ENCODE data around the gene EMILIN1. TPM values are rescaled to one million over a fixed set of nuclear protein-coding genes. Genes with fewer than 3 reads are reported as not detected.

The EMILIN1 gene
- total RNA-seq, 1 donor from 2014 or later: 0.95 TPM

DNA sequence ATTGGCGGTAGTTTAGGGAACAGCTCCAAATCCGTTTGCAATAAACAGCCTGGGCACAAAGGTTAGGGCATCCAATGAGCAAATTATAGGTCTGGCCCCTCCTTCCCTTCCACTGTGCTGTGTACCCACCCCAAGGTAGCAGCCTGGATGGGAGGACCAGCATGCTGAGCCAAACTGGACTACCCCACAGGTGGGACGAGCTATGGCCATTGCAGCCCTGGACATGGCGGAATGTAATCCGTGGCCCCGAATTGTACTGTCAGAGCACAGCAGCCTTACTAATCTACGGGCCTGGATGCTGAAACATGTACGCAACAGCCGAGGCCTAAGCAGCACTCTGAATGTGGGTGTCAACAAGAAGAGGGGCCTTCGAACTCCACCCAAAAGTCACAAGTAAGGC, 20.2 kb upstream of the EMILIN1 start:
- Histone ChIP-seq H3K36me3 (ENCODE audit: insufficient read depth, low read length) (peaks cover 11% of the 10 kb centered on the region), H3K4me3 (ENCODE audit: insufficient read depth, low read depth, low read length) (no peak overlapping the region), H3K27me3 (ENCODE audit: insufficient read depth, low read length) (no peaks in the 10 kb centered on the region), H3K9ac (ENCODE audit: low read length) (no peak overlapping the region), H3K9me3 (ENCODE audit: insufficient read depth, low read depth, low read length) (no peaks in the 10 kb centered on the region), H3K27ac (ENCODE audit: low read depth, low read length) (no peak overlapping the region), H2AFZ (ENCODE audit: low read depth, low read length) (no peak overlapping the region), H4K20me1 (ENCODE audit: insufficient read depth, low read length) (peaks cover 18% of the 10 kb centered on the region), H3K79me2 (ENCODE audit: insufficient read depth, low read length) (no peaks in the 10 kb centered on the region), H3K4me2 (ENCODE audit: low read length) (no peak overlapping the region), H3K4me1 (ENCODE audit: insufficient read depth, low read length) (no peaks in the 10 kb centered on the region)
- DNase-seq (ENCODE audit: low read depth): no peak
- TF ChIP-seq, protein P1, sequence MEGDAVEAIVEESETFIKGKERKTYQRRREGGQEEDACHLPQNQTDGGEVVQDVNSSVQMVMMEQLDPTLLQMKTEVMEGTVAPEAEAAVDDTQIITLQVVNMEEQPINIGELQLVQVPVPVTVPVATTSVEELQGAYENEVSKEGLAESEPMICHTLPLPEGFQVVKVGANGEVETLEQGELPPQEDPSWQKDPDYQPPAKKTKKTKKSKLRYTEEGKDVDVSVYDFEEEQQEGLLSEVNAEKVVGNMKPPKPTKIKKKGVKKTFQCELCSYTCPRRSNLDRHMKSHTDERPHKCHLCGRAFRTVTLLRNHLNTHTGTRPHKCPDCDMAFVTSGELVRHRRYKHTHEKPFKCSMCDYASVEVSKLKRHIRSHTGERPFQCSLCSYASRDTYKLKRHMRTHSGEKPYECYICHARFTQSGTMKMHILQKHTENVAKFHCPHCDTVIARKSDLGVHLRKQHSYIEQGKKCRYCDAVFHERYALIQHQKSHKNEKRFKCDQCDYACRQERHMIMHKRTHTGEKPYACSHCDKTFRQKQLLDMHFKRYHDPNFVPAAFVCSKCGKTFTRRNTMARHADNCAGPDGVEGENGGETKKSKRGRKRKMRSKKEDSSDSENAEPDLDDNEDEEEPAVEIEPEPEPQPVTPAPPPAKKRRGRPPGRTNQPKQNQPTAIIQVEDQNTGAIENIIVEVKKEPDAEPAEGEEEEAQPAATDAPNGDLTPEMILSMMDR (IDR thresholded peaks at IDR 0.05; ENCODE audit: insufficient read depth, low read depth, low read length): no peak
- no peak for TF ChIP-seq EZH2 (IDR thresholded peaks at IDR 0.05; ENCODE audit: insufficient read depth, low read length)
- Mint-ChIP-seq H3K27ac (ENCODE audit: unreplicated experiment) (no peak overlapping the region), H3K36me3 (ENCODE audit: low read depth, unreplicated experiment) (peaks cover 25% of the 10 kb centered on the region), H3K9me3 (ENCODE audit: unreplicated experiment) (no peaks in the 10 kb centered on the region), H3K27me3 (ENCODE audit: low read depth, unreplicated experiment) (no peaks in the 10 kb centered on the region), H3K4me3 (ENCODE audit: unreplicated experiment) (no peak overlapping the region), H3K4me1 (ENCODE audit: low read depth, unreplicated experiment) (no peaks in the 10 kb centered on the region)
- FAIRE-seq: no peak

DNA sequence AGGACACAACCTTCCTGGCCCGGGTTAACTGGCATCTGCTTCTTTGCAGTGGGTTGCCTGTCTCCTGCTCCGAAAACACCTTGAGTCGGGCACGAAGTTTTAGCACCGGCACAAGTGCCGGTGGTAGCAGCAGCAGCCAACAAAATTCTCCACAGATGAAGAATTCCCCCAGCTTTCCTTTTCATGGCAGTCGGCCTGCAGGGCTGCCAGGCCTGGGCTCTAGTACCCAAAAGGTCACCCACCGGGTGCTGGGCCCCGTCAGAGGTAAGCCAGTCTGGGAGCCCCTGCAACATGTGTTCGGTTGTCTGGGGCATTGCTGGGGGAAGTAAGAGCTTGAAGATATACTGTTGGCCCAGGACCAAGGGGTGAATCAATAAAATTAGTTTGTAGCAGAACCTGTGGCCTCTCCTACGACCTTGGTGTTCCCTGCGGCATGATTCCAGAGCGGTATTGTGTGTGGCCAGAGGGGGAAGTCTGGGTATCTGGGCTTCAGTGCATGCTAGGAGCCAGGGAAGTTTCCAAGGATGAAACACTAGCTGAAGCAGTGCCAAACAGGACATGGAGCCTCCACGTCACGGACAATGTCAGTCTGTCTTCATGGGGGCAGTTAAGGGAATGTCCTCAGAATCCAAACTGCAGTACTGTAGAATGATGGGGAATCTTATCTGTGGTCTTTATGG, 19.1 kb upstream of the EMILIN1 start:
- Histone ChIP-seq H3K9me3 (ENCODE audit: insufficient read depth, low read depth, low read length) (no peaks in the 10 kb centered on the region), H3K4me1 (ENCODE audit: insufficient read depth, low read length) (no peaks in the 10 kb centered on the region), H2AFZ (ENCODE audit: low read depth, low read length) (no peak overlapping the region), H4K20me1 (ENCODE audit: insufficient read depth, low read length) (peaks cover 27% of the 10 kb centered on the region), H3K27me3 (ENCODE audit: insufficient read depth, low read length) (no peaks in the 10 kb centered on the region), H3K9ac (ENCODE audit: low read length) (no peak overlapping the region), H3K4me2 (ENCODE audit: low read length) (no peak overlapping the region), H3K36me3 (ENCODE audit: insufficient read depth, low read length) (peaks cover 11% of the 10 kb centered on the region), H3K27ac (ENCODE audit: low read depth, low read length) (no peak overlapping the region), H3K79me2 (ENCODE audit: insufficient read depth, low read length) (no peaks in the 10 kb centered on the region), H3K4me3 (ENCODE audit: insufficient read depth, low read depth, low read length) (no peak overlapping the region)
- DNase-seq (ENCODE audit: low read depth): no peak
- FAIRE-seq: no peak
- Mint-ChIP-seq H3K36me3 (ENCODE audit: low read depth, unreplicated experiment) (peaks cover 25% of the 10 kb centered on the region), H3K27me3 (ENCODE audit: low read depth, unreplicated experiment) (no peaks in the 10 kb centered on the region), H3K4me3 (ENCODE audit: unreplicated experiment) (no peak overlapping the region), H3K9me3 (ENCODE audit: unreplicated experiment) (no peaks in the 10 kb centered on the region), H3K4me1 (ENCODE audit: low read depth, unreplicated experiment) (no peaks in the 10 kb centered on the region), H3K27ac (ENCODE audit: unreplicated experiment) (peak overlapping the region; percentile 5)
- TF ChIP-seq, protein P1 (IDR thresholded peaks at IDR 0.05; ENCODE audit: insufficient read depth, low read depth, low read length): no peak
- TF ChIP-seq EZH2 (IDR thresholded peaks at IDR 0.05; ENCODE audit: insufficient read depth, low read length): no peak

DNA sequence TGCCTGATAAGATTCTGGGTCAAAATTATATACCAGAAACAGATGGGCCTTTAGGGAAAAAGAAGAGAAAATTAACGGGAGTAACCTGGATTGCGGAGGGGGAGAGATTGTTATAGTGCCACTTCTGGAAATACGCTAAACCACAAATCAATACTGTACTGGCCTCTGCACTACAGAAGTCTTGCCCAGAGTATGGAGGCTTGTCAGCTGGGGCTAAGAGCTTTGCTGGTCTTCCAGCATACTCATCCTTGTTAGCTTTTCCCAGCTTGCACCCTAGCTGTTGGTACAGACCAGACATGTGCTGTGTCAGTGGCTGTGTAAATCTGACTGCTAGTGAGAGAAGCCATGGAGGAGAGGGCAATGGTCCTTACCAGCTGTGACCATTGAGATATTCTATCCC, 18.1 kb upstream of the EMILIN1 start:
- no peaks in the 10 kb centered on the region for H3K4me1 Mint-ChIP-seq (ENCODE audit: low read depth, unreplicated experiment)
- Histone ChIP-seq H3K9me3 (ENCODE audit: insufficient read depth, low read depth, low read length) (no peaks in the 10 kb centered on the region), H3K27ac (ENCODE audit: low read depth, low read length) (no peak overlapping the region), H3K4me3 (ENCODE audit: insufficient read depth, low read depth, low read length) (no peak overlapping the region), H3K4me1 (ENCODE audit: insufficient read depth, low read length) (no peaks in the 10 kb centered on the region), H3K79me2 (ENCODE audit: insufficient read depth, low read length) (peaks cover 3% of the 10 kb centered on the region), H3K36me3 (ENCODE audit: insufficient read depth, low read length) (peaks cover 13% of the 10 kb centered on the region), H2AFZ (ENCODE audit: low read depth, low read length) (no peak overlapping the region), H3K27me3 (ENCODE audit: insufficient read depth, low read length) (no peaks in the 10 kb centered on the region), H3K9ac (ENCODE audit: low read length) (no peak overlapping the region), H3K4me2 (ENCODE audit: low read length) (no peak overlapping the region), H4K20me1 (ENCODE audit: insufficient read depth, low read length) (peaks cover 32% of the 10 kb centered on the region)
- DNase-seq (ENCODE audit: low read depth): no peak
- no peaks in the 10 kb centered on the region for H3K9me3 Mint-ChIP-seq (ENCODE audit: unreplicated experiment)
- H3K4me3 Mint-ChIP-seq (ENCODE audit: unreplicated experiment): no peak overlapping the region
- peaks cover 17% of the 10 kb centered on the region for H3K36me3 Mint-ChIP-seq (ENCODE audit: low read depth, unreplicated experiment)
- H3K27me3 Mint-ChIP-seq (ENCODE audit: low read depth, unreplicated experiment): no peaks in the 10 kb centered on the region
- no peak for TF ChIP-seq EZH2 (IDR thresholded peaks at IDR 0.05; ENCODE audit: insufficient read depth, low read length)
- TF ChIP-seq, protein P1 (IDR thresholded peaks at IDR 0.05; ENCODE audit: insufficient read depth, low read depth, low read length): no peak
- no peak for FAIRE-seq
- H3K27ac Mint-ChIP-seq (ENCODE audit: unreplicated experiment): no peak overlapping the region

Data from astrocyte (in vitro differentiated cells and primary cell).